ENCODE results near the gene GAPDHS.

The GAPDHS gene

GRCh38 chr19:35540356-35540927, 7.2 kb downstream of the GAPDHS start:
- DNase-seq = no peak

- DNase-seq = no peak
Observed at GRCh38 chr19:35542209-35542608, 9.0 kb downstream of the GAPDHS start.

GRCh38 chr19:35543280-35544109, 10.2 kb downstream of the GAPDHS start:
- DNase-seq = no peak

- DNase-seq = no peak
Observed at GRCh38 chr19:35544110-35544802, 11.0 kb downstream of the GAPDHS start.

- peak; percentile 72 for DNase-seq
Observed at GRCh38 chr19:35545001-35545854, 12.0 kb downstream of the GAPDHS start, which contains the start of gene TMEM147. Gene TMEM147 (plus strand): TSS chr19:35545626. CDS start chr19:35545740, 114 bp downstream.

DNA sequence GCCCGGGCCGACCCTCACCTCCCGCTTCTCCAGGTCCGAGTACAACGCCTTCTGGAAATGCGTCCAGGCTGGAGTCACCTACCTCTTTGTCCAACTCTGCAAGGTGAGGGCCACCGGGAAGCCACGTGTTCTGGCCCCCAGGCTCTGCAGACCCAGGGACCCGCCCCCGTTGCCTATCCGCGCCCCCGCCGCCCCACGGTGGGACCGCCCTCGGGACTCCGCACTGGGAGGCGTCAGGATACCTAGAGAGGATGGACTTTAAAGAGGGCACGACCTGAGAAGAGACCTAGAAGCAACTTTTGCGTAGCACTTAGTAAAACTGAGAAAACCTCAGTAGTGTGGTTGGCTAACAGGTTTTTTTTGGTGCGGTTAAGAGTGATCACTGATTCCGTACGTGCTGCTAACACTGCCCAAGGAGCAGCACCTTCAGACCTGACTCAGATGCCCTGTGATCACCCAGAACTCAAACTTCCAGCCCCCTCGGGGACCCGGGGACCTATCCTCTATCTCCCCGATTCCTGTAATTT, 12.7 kb downstream of the GAPDHS start:
- DNase-seq = no peak

DNA sequence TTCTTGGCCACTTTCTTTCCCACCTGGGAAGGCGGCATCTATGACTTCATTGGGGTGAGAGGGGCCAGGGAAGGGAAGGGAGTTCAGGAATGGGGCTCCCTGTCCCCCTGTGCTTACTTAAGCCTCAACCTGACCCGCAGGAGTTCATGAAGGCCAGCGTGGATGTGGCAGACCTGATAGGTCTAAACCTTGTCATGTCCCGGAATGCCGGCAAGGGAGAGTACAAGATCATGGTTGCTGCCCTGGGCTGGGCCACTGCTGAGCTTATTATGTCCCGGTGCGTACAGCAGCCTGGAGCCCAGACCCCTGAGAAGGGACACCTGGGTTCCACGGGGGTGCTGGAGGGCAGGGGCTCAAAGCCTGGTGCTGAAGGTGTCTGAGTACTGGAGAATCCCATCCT, 13.3 kb downstream of the GAPDHS start:
- no peak for DNase-seq

- DNase-seq = peak; percentile 64
Observed at GRCh38 chr19:35549174-35549788, 16.0 kb downstream of the GAPDHS start.

DNA sequence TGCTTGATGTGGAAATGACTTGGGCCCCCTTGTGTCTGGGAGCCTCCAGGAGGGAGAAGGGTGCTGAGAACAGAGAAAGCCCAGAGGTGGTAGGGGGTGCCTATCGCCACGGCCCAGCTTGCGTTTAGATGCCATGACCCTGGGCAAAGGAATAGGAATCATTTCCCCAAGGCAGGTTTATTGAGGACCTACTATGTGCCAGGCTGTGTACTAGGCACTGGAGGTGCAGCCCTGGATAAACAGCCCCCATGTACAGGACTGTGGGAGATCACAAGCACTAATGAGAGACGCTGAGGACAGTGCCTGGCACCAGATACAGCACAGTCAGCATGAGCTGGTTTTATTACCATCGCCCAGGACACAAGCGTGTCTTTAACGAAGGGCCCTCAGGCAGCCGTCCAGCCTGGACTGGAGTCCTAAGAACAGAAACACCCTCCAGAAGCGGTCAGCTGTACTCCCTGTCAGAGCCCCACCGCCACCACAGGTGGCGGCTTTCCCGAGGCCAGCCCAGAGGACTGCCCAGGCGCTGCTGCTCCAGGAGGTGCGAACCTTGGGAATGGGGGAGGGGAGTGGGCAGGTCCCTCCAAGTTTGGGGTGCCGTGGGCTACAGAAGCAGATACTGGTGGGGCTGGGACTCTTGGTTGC, 16.7 kb downstream of the GAPDHS start:
- DNase-seq = no peak

DNA sequence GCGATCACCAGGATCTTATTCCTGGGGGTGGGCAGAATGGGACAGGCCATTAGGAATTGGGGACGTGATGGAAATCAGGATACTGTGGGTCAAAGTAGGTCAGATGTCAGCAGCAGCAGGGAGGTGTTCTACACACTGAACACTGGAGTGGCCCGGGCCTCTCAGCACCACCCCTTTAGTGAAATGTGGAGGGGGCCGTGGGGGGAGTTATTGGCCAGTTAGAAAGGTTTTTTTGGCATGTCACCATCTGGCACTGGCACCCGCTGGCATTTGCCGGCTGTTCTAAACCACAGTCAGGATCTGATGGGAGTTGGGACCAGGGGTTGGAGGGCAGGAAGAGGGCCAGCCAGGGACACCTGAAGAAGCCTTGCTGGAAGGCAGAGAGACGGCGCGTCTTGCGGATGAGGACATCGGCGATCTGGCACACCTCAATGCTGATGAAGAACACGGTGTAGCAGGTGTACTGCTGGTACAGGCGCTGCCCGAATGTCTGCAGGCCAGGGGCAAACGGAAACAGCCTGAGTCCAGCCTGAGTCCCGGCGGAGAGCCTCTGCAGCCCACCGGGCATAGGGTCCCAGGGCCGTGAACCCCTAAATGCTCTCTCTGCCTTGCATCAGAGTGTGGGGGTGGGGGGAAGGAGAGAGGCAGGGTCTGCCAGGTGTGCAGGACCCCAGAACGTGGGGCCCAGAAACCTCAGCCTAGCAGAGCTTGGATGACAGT, 18.0 kb downstream of the GAPDHS start:
- DNase-seq = no peak

GRCh38 chr19:35552534-35553384, 19.5 kb downstream of the GAPDHS start:
- no peak for DNase-seq

GRCh38 chr19:35553385-35554000, 20.2 kb downstream of the GAPDHS start:
- no peak for DNase-seq

GRCh38 chr19:35554076-35554475, 20.8 kb downstream of the GAPDHS start:
- DNase-seq = no peak

- no peak for DNase-seq
Observed at GRCh38 chr19:35555301-35556005, 22.2 kb downstream of the GAPDHS start.

GRCh38 chr19:35556025-35556590, 22.9 kb downstream of the GAPDHS start:
- no peak for DNase-seq

- DNase-seq = no peak
Observed at GRCh38 chr19:35556846-35557538, 23.7 kb downstream of the GAPDHS start.

DNA sequence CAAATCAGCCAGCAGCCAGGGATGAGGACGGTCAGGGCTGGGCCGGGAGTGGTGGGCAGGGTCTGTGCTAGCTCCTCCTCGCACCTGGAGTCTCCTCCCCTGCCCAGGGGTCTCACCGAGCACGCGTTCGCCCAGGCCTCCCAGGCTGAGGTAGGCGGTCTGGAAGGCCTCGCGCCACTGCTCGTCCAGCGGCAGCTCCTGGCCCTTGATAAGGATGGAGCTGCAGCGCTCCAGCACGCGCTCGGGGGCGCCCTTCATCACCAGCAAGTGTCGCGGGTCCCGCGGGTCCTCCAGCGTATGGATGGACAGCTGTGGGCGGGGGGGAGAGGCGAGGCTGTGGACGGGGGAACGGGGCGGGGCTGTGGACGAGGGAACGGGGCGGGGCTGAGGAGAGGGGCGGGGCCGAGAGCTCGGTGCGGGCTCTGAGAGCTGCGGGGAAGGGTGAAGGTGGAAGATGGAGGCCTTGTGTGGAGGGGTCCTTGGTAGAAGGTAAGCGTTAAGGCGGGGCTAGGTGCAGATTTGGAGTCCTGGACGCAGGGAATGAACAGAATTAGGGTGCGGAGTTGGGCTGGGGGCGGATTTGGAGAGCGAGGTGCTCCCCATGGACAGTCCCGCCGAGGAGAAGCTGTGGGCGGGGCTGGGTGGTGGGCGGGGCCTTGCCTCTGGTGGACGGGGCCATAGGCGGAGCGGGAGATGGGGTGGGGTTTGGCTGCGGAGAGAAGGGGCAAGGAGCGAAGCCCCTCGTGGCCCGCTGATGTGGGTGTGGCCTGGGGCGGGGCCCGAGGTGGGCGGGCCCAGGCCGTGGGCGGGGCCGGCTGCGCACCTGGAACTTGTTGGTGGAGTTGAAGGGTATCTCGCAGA, 24.5 kb downstream of the GAPDHS start:
- DNase-seq = peak; percentile 24

Measured in NCI-H1694 treated with DMSO at 0.1 percent for 48 hours (cell line).